ENCODE results near the gene EEF1G.
"Not testable (repeated sequence)": the region's sequence is repeated elsewhere in the genome, so short reads cannot be mapped to it uniquely, and the experiment has no call there.

Gene EEF1G

GRCh38 chr11:62603776-62604299 is 30.1 kb upstream of the EEF1G start:
- no peak for DNase-seq (ENCODE audit: low spot score)

- DNase-seq (ENCODE audit: low spot score) = no peak
Measured at GRCh38 chr11:62603072-62603408, 29.3 kb upstream of the EEF1G start.

GRCh38 chr11:62602141-62603071 is 28.7 kb upstream of the EEF1G start:
- DNase-seq (ENCODE audit: low spot score) = peak; percentile 70

GRCh38 chr11:62601372-62602140 is 27.9 kb upstream of the EEF1G start, which contains the start of gene MTA2:
Gene MTA2 (minus strand): TSS chr11:62601865. CDS start chr11:62601450, 415 bp downstream.
- peak; percentile 97 for DNase-seq (ENCODE audit: low spot score)

- DNase-seq (ENCODE audit: low spot score) = peak; percentile 31
Measured at GRCh38 chr11:62601122-62601371, 27.4 kb upstream of the EEF1G start.

- no peak for DNase-seq (ENCODE audit: low spot score)
Measured at GRCh38 chr11:62600367-62601121, 26.9 kb upstream of the EEF1G start.

GRCh38 chr11:62599901-62600300 is 26.2 kb upstream of the EEF1G start:
- DNase-seq (ENCODE audit: low spot score) = no peak

GRCh38 chr11:62599069-62599696 is 25.5 kb upstream of the EEF1G start:
- DNase-seq (ENCODE audit: low spot score) = peak; percentile 99

GRCh38 chr11:62595124-62595523 is 21.4 kb upstream of the EEF1G start:
- no peak for DNase-seq (ENCODE audit: low spot score)

GRCh38 chr11:62593434-62594044 is 19.8 kb upstream of the EEF1G start:
- peak; percentile 72 for DNase-seq (ENCODE audit: low spot score)

GRCh38 chr11:62592989-62593421 is 19.3 kb upstream of the EEF1G start:
- no peak for DNase-seq (ENCODE audit: low spot score)

GRCh38 chr11:62592146-62592815 is 18.6 kb upstream of the EEF1G start:
- no peak for DNase-seq (ENCODE audit: low spot score)

- DNase-seq (ENCODE audit: low spot score) = peak; percentile 95
Measured at GRCh38 chr11:62591448-62592145, 17.9 kb upstream of the EEF1G start, which contains the start of gene TUT1. Gene TUT1 (minus strand): TSS chr11:62591523. CDS start chr11:62591485, 38 bp downstream.

GRCh38 chr11:62588966-62589637 is 15.4 kb upstream of the EEF1G start:
- no peak for DNase-seq (ENCODE audit: low spot score)

- DNase-seq (ENCODE audit: low spot score) = not testable (repeated sequence)
Measured at GRCh38 chr11:62585356-62585755, 11.7 kb upstream of the EEF1G start.

- not testable (repeated sequence) for DNase-seq (ENCODE audit: low spot score)
Measured at GRCh38 chr11:62581735-62582134, 8.0 kb upstream of the EEF1G start.

- no peak for DNase-seq (ENCODE audit: low spot score)
Measured at GRCh38 chr11:62580959-62581715, 7.4 kb upstream of the EEF1G start.

GRCh38 chr11:62579252-62579651 is 5.6 kb upstream of the EEF1G start:
- DNase-seq (ENCODE audit: low spot score) = no peak

- DNase-seq (ENCODE audit: low spot score) = no peak
Measured at GRCh38 chr11:62578541-62578940, 4.8 kb upstream of the EEF1G start.

All from AG08395 (cell line).